HFFc6 (cell line): ENCODE data around the gene LHPP. TPM values are rescaled to one million over a fixed set of nuclear protein-coding genes. Genes with fewer than 3 reads are reported as not detected.

ENCODE experiments used
- DNase-seq: peaks from one replicate; pipeline ENCODE4 v3.0.0-alpha.2; 2018
- H3K27ac Mint-ChIP-seq: 2 replicates; pipeline ENCODE4 v1.8.0; 2020; ENCODE audit warnings: mild to moderate bottlenecking, mixed read lengths
- H3K27me3 Mint-ChIP-seq: 2 replicates; pipeline ENCODE4 v1.8.0; 2021; ENCODE audit warnings: mild to moderate bottlenecking, moderate library complexity, mixed read lengths; ENCODE audit not compliant: insufficient read depth
- H3K36me3 Mint-ChIP-seq: 2 replicates; pipeline ENCODE4 v1.8.0; 2021; ENCODE audit warnings: low read depth, mixed read lengths
- H3K4me1 Mint-ChIP-seq: 2 replicates; pipeline ENCODE4 v1.8.0; 2020; ENCODE audit warnings: low read depth, mixed read lengths
- H3K4me3 Mint-ChIP-seq: 2 replicates; pipeline ENCODE4 v1.8.0; 2020; ENCODE audit warnings: mild to moderate bottlenecking, moderate library complexity, mixed read lengths
- H3K9me3 Mint-ChIP-seq: 2 replicates; pipeline ENCODE4 v1.8.0; 2020; ENCODE audit warnings: mild to moderate bottlenecking, mixed read lengths
- CTCF ChIP-seq: fragments of 200-600 bp; sonication (generic); IDR thresholded peaks from 2 replicates; pipeline ENCODE4 v1.5.0; 2021; ENCODE audit warnings: antibody characterized with exemption, mild to moderate bottlenecking
- total RNA-seq, 6 experiments: library from RNA; stranded (reverse); fragmentation: NEBNext Ultra II Directional; extraction: Animal tissue kit (Norgen Biotek cat#: 25700); gene quantifications; 2 replicates in 1 of 6; 3 replicates in 5 of 6; pipeline ENCODE4 v1.2.3, GENCODE V29; 2021

Gene LHPP
- total RNA-seq, 6 experiments from 2014 or later = 12.5 to 17.3 (median 14.0) TPM

GRCh38 chr10:124543146-124543545, 81.5 kb downstream of the LHPP start:
- no peak for DNase-seq
- Mint-ChIP-seq H3K9me3 (no peaks in the 10 kb centered on the region), H3K27ac (no peak overlapping the region), H3K4me1 (no peaks in the 10 kb centered on the region), H3K4me3 (no peak overlapping the region), H3K36me3 (no peaks in the 10 kb centered on the region), H3K27me3 (peaks cover 2% of the 10 kb centered on the region)
- TF ChIP-seq CTCF = no peak

GRCh38 chr10:124543971-124544370, 82.3 kb downstream of the LHPP start:
- Mint-ChIP-seq H3K4me1 (no peaks in the 10 kb centered on the region), H3K9me3 (no peaks in the 10 kb centered on the region), H3K27ac (no peak overlapping the region), H3K27me3 (peaks cover 2% of the 10 kb centered on the region), H3K36me3 (no peaks in the 10 kb centered on the region), H3K4me3 (no peak overlapping the region)
- no peak for TF ChIP-seq CTCF
- no peak for DNase-seq

- Mint-ChIP-seq H3K4me1 (no peaks in the 10 kb centered on the region), H3K27ac (no peak overlapping the region), H3K9me3 (no peaks in the 10 kb centered on the region), H3K4me3 (no peak overlapping the region), H3K36me3 (no peaks in the 10 kb centered on the region), H3K27me3 (no peaks in the 10 kb centered on the region; the same call in 1 of the 2 replicates)
- no peak for DNase-seq
- no peak for TF ChIP-seq CTCF
Observed at GRCh38 chr10:124544711-124545110, 83.1 kb downstream of the LHPP start.

- DNase-seq = no peak
- Mint-ChIP-seq H3K4me3 (no peak overlapping the region), H3K4me1 (no peaks in the 10 kb centered on the region), H3K9me3 (no peaks in the 10 kb centered on the region), H3K36me3 (no peaks in the 10 kb centered on the region), H3K27me3 (no peaks in the 10 kb centered on the region; the same call in 1 of the 2 replicates), H3K27ac (no peak overlapping the region)
- TF ChIP-seq CTCF = no peak
Observed at GRCh38 chr10:124545351-124546054, 83.9 kb downstream of the LHPP start.

GRCh38 chr10:124546055-124546369, 84.4 kb downstream of the LHPP start:
- no peaks in the 10 kb centered on the region for H3K9me3 Mint-ChIP-seq
- H3K27me3 Mint-ChIP-seq = no peaks in the 10 kb centered on the region; the same call in 1 of the 2 replicates
- no peak overlapping the region for H3K4me3 Mint-ChIP-seq
- H3K4me1 Mint-ChIP-seq = no peaks in the 10 kb centered on the region
- H3K36me3 Mint-ChIP-seq = no peaks in the 10 kb centered on the region
- no peak overlapping the region for H3K27ac Mint-ChIP-seq
- TF ChIP-seq CTCF = no peak
- DNase-seq = no peak
